Stimulated activated CD8-positive, alpha-beta memory T cell treated with anti-CD3 and anti-CD28 coated beads, Interleukin-15, amount 100 ng/mL, for 48 hours (primary cell): ENCODE data around the gene GRIK1.

Source experiments
- DNase-seq, 2 donors: peaks; one replicate each; pipeline ENCODE4 v3.0.0-alpha.2; 2020; ENCODE audit warnings: low read depth in 2 of 2

Gene GRIK1

GRCh38 chr21:29643289-29643688, 296.5 kb downstream of the GRIK1 start:
- DNase-seq, result no peak

DNA sequence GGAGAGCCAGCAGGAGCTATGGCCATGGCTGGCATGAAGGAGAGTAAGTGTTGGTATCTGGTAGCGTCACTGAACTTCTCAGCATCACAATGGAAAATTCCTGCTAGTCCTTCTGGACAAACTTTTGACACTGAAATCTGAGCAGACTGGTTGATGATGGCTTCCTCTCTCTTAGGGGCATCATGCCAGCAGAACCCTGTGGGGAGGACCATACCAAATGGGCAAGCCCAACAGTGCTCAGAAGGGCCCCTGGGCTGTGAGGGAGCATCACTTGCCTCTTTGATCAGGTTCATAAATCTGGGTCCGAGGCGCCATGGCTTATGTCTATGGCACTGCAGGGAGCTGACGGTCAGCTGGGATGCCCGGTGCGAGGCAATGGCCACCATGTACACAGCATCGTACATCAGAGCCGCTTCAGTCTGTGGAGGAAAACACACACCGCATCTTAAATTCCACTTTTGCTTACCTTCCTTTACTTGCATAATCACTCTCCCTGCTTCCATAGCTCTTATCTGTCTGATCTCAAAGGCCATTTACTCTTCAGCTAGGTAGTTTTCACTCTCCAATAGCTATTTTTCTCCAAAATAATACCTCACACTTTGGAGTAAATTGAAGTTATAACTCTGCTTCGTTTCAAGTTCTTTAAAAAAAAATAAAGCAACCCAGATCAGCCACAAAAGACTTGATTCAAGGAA, 297.1 kb downstream of the GRIK1 start:
- DNase-seq, result no peak

DNA sequence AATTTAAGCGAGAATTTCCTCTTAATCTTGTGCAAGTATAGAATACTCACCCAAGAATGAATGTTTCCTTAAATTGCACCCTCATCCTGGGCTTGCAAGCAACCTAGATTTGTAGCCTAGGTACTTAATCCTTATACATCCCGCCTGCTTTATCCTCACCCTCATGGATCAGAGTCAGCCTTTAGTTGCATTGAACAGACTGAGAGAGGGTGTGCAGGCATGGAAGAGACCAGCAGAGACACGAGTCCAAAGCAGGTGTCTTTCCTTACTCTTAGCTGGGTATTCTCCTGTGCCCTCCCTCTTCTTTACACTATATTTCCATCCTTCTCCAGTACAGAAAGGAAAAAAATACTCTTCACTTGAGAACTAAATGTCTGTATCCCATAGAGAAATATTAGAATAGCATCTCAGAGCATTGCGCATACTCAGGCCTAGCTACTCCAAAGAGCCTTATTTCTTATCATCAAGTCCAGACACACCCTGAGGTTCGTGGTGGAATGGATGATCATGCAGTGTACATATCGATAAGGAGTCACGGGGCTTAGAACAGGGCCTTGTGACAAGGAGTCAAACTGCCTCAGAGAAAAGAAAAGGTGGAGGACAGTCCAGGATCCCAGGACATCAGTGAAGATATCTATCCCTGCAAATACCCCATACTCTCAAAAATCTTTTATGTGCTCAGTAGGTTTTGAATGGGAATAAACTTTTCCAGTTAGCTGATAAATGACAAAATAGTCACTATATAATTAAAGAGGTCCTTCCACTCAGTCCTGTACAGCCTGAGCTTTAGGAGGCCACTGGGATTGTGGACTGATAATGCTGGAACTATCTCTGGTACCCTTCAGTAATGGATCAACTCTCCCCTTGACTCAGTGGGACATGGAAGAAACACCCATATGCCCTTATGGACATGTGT, 297.9 kb downstream of the GRIK1 start:
- DNase-seq, result no peak

- DNase-seq, result no peak
These were observed 298.7 kb downstream of the GRIK1 start for GRCh38 chr21:29641001-29641634.

DNA sequence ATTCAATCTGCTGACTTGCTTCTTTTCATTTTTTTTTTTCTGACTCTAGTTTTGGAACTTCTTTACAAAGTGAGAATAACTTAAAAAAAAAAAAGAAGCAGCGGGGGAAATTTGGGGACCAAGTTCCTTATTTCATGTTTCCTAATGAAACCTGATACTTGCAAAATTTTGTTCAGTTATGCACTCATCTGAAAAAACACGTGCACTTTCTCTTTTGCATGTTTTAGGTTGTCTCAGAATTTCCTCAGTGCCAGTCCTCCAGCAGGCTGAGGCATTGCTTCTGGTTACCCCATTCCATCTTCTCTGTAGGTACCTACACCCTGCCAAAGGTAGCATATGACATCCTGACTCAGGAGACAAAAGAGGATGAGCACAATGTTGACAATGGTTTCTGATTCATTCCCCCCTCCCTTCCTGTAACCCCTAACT, 299.7 kb downstream of the GRIK1 start:
- no peak for DNase-seq

DNA sequence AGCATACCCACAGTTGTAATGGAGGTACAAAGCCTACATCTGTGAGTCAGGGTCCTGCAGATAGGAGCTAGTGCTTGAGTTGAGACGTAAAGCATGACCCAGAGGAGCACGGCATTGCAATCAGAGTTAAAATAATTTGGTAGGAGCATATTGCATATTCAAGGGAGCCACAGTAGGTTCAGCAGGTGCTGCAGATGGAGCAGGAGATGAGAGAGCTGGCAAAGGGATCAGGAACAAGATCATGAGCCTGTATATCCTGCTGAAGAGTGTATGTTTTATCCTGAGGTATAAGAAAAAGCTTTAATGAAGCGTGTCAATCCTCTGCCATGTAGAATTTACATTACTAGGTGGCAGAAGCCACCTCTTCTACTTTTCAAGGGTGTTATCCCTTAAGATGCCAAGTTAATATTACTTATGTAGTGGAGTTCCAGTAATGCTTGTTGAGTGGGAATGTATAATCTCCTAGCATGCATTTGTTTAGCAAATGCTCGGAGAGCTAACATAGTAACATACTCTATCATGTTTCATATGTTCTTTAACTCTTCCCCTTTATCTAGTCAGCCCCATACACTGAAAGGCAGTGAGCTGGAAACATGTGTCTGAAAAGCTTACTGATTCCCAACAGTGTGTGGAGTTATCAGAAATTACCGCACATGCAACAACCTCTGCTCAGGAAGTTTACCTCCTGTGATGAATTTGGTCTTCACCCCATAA, 300.3 kb downstream of the GRIK1 start:
- no peak for DNase-seq

- no peak for DNase-seq
These were observed 301.0 kb downstream of the GRIK1 start for GRCh38 chr21:29638761-29639327.

DNA sequence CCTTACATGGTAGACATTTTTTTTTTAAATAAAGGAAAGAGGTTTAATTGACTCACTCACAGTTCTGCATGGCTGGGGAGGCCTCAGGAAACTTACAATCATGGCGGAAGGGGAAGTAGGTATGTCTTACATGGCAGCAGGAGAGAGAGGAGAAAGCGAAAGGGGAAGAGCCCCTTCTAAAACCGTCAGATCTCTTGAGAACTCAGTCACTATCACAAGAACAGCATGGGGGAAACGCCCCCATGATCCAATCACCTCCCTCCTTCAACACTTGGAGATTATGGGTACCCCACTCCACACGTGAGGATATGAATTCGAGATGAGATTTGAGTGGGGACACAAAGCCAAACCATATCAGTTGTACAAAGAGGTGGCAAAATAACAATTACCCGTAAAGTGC, 301.7 kb downstream of the GRIK1 start:
- DNase-seq, result no peak

- DNase-seq, result no peak
These were observed 302.2 kb downstream of the GRIK1 start for GRCh38 chr21:29637553-29637952.

GRCh38 chr21:29637134-29637533, 302.7 kb downstream of the GRIK1 start:
- DNase-seq, result no peak

DNA sequence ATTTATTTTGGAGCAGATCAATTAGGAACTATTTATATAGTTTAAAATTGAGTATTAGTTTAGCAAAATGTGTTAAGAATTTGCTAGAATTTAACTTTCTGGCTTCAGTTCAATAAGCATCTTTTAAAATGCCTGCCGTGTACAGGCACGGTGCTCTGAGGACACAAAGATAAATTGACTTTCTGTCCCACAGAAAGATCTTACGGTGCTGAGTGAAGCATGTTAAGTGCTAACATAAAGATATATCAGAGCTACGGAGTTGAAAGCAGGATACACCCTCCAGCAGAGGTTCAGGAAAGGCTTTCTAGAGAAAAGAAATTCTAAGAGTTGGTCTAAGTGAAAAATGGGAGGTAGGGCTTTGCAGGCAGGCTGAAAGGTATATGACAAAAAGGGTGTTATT, 305.4 kb downstream of the GRIK1 start:
- DNase-seq, result no peak

DNA sequence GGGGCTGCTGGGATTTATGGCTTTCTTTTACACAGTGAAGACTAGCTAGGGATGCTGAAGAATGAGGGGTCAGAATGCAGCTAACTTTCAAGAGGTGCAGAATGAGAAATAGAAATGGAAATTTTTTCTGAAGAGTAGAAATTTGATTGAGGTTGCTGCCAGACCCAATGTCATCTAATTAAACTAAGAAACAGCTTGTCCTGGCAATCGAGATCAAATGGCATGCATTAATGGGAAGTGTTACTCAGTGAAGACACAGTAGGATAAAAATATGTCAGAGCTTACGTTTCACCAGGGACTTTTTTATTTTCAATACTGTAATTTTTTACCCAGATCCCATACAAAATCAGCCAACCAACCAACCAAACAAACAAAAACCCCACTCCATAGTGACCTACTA, 306.0 kb downstream of the GRIK1 start:
- DNase-seq, result no peak

- DNase-seq, result no peak
These were observed 309.4 kb downstream of the GRIK1 start for GRCh38 chr21:29630441-29630840.

GRCh38 chr21:29627905-29628304, 311.9 kb downstream of the GRIK1 start:
- DNase-seq, result no peak

DNA sequence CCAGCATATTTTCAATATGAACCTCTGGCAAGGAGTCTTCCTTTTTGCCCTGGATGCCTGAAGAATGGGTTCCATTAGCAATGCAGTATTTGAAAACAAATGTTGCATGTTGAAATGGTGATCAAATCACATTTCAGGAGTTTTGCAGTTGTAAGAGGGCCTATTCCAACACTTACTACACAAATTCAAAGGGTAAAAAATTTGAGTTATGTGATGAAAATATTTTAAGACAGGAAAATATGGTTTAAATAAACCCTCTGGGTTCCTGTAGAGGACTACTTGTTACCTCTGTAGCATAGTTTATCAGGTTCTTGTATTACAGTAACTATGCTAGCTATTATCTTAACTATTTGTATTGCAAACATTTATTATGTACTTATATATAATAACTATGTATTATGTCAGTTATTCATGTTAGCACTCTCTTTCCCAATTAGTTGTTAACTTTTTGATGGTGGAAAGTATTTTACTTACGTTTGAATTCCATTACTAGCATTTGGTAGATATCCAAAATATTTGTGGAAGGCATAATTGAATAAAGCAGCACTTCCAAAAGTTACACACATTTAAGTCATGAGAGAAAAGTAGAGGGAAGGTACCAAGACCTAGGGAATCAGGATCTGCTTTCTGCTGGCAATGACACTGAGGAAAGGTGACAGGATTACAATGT, 312.9 kb downstream of the GRIK1 start:
- no peak for DNase-seq

DNA sequence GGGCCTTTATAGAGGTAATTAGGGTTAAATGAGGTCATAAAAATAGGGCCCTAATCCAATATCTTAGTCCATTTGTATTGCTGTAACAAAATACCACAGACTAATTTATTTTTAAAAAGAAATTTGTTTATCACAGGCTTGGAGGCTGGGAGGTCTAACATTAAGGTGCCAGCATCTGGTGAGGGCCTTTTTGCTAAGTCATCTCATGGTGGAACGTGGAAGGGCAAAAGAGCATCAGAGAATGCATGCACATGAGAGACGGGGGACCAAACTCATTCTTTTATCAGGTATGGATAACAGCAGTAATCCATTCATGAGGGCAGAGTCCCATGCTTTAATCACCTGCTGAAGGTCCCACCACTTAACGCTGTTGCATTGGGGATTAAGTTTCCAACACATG, 313.8 kb downstream of the GRIK1 start:
- no peak for DNase-seq

GRCh38 chr21:29624776-29625175, 315.0 kb downstream of the GRIK1 start:
- no peak for DNase-seq

DNA sequence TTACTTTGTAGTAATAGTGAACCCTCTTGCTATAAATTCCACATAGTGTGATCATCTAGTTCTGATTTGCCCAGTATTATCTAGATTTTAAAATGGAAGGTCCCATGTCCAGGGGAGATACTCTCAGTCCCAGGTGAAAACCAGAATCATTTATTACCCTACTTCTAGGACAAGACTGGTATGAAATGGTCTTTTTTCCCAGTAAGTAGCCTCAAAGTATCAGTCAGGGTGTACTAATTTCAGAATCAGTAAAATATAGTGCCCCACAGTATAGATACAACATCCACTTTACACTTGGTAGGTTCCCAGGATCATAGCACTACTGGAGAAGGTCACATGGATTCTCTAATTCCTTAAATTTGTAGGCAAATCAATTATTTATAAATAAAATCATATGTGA, 318.3 kb downstream of the GRIK1 start:
- DNase-seq, result no peak

GRCh38 chr21:29616209-29616751, 323.5 kb downstream of the GRIK1 start:
- DNase-seq, result no peak

GRCh38 chr21:29613877-29614276, 325.9 kb downstream of the GRIK1 start:
- DNase-seq, result no peak

DNA sequence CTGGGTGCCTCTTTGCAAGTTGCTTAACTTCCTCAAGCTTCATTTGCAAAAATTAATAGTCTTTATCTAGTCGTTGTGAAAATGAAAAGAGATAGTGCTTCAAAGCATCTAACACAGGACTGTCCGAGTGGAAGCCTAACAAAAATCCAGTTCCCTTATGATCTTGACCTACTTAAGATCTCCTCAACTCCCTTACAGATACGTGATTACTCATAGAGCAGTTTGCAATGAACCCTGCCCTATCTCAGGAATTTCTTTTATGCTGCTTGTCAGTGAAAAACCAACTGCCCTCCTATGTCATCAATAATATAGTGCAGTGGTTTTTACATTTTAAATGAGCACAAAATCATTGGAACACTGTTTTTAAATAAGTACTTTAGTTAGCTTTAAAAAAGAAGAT, 326.8 kb downstream of the GRIK1 start:
- DNase-seq, result no peak
